IPS-NIHi7 (cell line): ENCODE results near the gene HSDL1.

Source experiments
- DNase-seq: peaks from one replicate; pipeline ENCODE4 v3.0.0; 2012; ENCODE audit warnings: mixed read lengths; ENCODE audit errors: extremely low spot score

HSDL1 gene

GRCh38 chr16:84144859-84145639 lies at the start of gene HSDL1, which contains the start of gene DNAAF1:
HSDL1 (minus strand) TSS chr16:84145177; CDS start chr16:84131321, 13,856 bp downstream.
DNAAF1 (plus strand) TSS chr16:84145308; CDS start chr16:84145441, 133 bp downstream.
- peak; percentile 96 for DNase-seq

DNA sequence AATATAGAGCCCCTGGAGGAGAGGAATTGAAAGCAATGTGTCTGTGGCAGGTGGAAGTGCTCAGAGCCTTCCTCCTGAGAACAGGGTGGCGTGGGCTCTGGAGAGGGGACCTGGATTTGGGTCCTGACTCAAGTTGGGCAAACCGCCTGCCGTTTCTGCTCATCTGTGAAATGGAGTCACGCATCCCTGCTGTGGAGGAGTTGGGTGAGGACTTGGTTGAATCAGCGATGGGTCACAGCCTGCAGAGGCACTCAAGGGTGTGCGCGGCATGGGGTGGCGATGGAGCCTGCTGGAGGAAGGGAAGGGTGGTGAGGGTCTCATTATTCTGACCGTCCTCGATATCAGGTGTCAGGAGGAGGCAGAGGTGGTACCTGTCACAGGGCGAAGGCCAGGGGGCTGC lies 49.0 kb upstream of the HSDL1 start:
- DNase-seq = no peak

GRCh38 chr16:84193480-84193879 lies 48.5 kb upstream of the HSDL1 start:
- no peak for DNase-seq

DNA sequence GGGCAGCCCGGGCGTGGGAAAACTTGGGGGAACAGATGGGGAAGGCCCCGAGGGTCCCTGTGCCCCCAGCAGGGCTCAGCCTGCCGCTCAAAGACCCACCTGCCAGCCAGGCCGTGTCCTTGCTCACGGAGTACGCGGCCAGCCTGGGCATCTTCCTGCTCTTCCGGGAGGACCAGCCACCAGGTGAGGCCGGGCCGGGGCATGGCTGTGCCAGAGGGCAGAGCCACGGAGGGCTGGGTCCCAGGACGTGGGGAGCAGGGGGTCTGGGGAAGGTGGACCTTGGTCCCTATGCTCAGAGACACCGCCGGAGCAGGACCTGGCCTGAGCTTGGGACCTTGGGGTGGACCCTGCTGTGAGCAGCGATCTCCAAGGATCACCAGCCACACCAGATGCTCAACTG lies 46.5 kb upstream of the HSDL1 start:
- DNase-seq = no peak

DNA sequence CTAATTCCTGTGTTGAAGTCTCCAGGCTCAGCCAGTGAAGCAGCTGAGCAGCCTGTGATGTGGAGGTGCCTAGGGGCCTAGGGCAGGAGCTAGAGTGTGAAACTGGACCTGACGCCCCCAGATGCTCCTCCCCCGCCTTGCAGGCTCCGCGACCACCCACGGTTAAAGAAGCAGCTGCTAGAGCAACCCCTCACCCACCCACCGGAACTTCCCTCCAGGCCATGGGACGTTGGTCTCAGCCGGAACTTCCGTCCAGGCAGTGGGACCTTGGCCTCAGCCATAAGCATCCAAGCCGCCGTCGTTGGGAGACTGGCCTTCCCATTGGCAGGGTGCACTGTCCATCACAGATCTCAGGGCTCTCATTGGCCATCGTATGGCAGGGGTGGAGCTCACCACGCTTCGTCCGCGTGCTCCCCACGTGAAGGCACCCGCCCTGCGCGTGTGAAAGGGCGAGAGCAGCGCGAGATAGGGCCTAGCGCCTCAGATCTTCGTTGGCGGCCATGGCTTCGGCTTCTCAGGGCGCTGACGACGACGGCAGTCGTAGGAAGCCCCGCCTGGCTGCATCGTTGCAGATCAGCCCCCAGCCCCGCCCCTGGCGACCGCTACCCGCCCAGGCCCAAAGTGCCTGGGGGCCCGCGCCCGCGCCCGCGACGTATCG lies 45.9 kb upstream of the HSDL1 start, which contains the start of gene ADAD2:
Gene ADAD2, plus strand, starts transcription at position 427 of the 658 bp plus-strand sequence. Its CDS starts 74 bp downstream, at position 501.
- DNase-seq = peak; percentile 72

GRCh38 chr16:84186685-84187437 lies 41.9 kb upstream of the HSDL1 start, which contains the start of gene TAF1C:
TAF1C (minus strand) TSS chr16:84187057; CDS start chr16:84184988, 2,069 bp downstream.
- peak; percentile 97 for DNase-seq

DNA sequence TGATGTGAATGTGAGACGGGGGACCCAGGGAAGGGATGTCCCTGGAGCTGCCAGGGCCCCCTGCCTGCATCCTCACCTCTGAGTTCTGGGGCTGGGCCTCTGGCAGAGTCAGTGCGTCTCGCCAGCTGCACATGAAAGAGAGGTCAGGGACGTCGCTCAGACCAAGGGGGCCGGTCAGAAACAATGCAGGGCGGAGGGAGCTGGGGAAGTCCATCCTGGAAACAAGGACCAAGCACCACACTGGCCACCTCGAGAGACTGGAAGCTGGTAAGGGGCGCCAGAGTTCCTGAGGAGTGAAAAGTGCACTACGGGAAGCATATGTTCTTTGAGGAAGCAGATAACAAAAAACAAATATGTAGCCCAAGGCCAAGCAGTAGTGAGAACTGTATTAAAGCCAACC lies 39.8 kb upstream of the HSDL1 start:
- DNase-seq = no peak

GRCh38 chr16:84183911-84184591 lies 39.1 kb upstream of the HSDL1 start:
- no peak for DNase-seq

DNA sequence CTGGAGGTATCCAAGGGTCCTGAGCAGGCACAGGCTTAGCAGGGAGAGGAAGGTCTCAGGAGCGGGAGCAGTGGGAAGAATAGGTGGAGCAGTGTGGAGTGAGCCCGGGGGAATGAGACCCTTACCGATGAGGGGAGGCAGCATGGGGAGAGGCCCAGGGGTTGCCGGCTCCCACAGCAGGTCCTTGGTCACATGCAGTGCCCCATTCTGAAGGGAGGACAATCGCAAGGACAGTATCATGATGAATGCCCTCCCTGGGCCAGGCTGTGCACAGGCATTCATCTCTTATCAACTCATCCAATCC lies 38.5 kb upstream of the HSDL1 start:
- no peak for DNase-seq

GRCh38 chr16:84182680-84183571 lies 37.9 kb upstream of the HSDL1 start:
- no peak for DNase-seq

- no peak for DNase-seq
Observed at GRCh38 chr16:84182104-84182503, 37.1 kb upstream of the HSDL1 start.

DNA sequence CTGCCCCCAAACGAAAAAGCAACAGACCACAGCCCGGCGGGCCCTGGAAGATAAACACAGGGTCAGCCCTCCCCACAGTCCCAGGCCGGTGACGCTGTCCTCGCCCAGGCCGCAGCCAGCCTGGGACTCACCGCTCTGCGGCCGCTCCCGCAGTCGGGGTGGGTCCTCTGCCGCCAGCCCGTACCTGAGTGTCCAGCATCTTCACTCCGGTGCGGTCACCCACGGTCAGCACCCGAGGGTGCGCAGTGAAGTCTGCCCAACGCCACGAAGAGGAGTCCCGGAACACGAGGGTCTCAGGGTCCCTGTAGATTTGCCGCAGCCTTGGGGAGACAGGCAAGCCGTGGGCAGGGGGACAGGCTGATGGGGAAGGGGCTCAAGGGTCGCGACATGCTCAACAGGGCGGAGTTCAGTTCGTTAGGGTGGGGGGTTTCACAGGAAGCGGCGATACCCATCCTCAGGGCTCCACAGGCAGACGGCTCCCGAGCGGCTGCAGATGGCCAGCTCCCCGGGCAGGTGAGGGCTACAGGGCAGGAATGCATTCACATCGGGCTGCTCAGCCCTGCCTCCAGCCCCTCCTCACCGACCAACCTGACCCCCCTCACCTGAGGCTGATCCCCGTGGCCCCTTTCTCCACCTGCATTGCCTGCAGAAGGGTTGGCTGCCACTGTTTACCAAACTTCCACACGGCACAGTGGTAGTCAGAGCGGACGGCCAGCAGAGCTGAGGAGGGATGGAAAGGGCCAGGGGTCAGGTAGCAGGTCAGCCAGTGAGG lies 36.4 kb upstream of the HSDL1 start:
- DNase-seq = no peak

GRCh38 chr16:84180519-84181140 lies 35.7 kb upstream of the HSDL1 start:
- DNase-seq = no peak

GRCh38 chr16:84179612-84180320 lies 34.8 kb upstream of the HSDL1 start:
- DNase-seq = no peak

- no peak for DNase-seq
Observed at GRCh38 chr16:84178892-84179611, 34.1 kb upstream of the HSDL1 start.

- DNase-seq = no peak
Observed at GRCh38 chr16:84178146-84178765, 33.3 kb upstream of the HSDL1 start.

GRCh38 chr16:84177741-84178073 lies 32.7 kb upstream of the HSDL1 start:
- DNase-seq = no peak
